H1 (cell line): ENCODE results near the gene PGP. TPM values are rescaled to one million over a fixed set of nuclear protein-coding genes. Genes with fewer than 3 reads are reported as not detected.

Experiments
- BCL11A ChIP-seq, 2 experiments: IDR thresholded peaks; one replicate each; pipeline ENCODE4 v1.6.1; 2011; ENCODE audit warnings: low read depth in 2 of 2, low read length in 2 of 2, mild to moderate bottlenecking in 2 of 2
- CHD7 ChIP-seq: fragments of 300-600 bp; sonication (generic); IDR thresholded peaks from 2 replicates; pipeline ENCODE4 v1.7.1; 2012; ENCODE audit warnings: low read length, moderate library complexity, mild to moderate bottlenecking, inconsistent platforms; ENCODE audit not compliant: insufficient replicate concordance
- NANOG ChIP-seq: IDR thresholded peaks from 2 replicates; pipeline ENCODE4 v1.6.1; 2011; ENCODE audit warnings: low read length, low read depth, mild to moderate bottlenecking, inconsistent platforms; ENCODE audit not compliant: insufficient read depth, poor library complexity, severe bottlenecking
- SP4 ChIP-seq: IDR thresholded peaks from 2 replicates; pipeline ENCODE4 v1.6.1; 2012; ENCODE audit warnings: low read length, inconsistent platforms
- polyA plus RNA-seq, 7 experiments: library from polyadenylated mRNA; depleted of rRNA in 3 of 7; stranded (reverse) in 5 of 7; unstranded in 2 of 7; fragments of >200 nt in 5 of 7; fragments of 200-250 nt in 2 of 7; gene quantifications; 1 replicate in 5 of 7; 2 replicates in 1 of 7; 4 replicates in 1 of 7; pipeline versions ENCODE4 v1.2.1 to v1.2.3, GENCODE V29; 2011 to 2013; ENCODE audit warnings: missing spikeins in 2 of 7, mixed read lengths in 2 of 7
- total RNA-seq: library from RNA; stranded (reverse); fragmentation: NEBNext Ultra II Directional; extraction: Animal tissue kit (Norgen Biotek cat#: 25700); gene quantifications from 2 replicates; pipeline ENCODE4 v1.2.1, GENCODE V29; 2021

PGP gene
- total and polyA plus RNA-seq, 2 of the 8 experiments (the other 6 are each of a cell fraction or from before 2014, with no cell fraction given): 30.9 to 55.9 TPM

- TF ChIP-seq CHD7: no peak
- TF ChIP-seq NANOG: no peak
- no peak for TF ChIP-seq SP4
- no peak for TF ChIP-seq BCL11A (IDR thresholded peaks at IDR 0.05; ENCODE audit: low read depth in 2 of 2, low read length in 2 of 2)
Observed at GRCh38 chr16:2173916-2174315, 40.7 kb downstream of the PGP start (continued).
